Forelimb muscle (tissue), 1 donor: ENCODE data around the gene RAF1. TPM values are rescaled to one million over a fixed set of nuclear protein-coding genes. Genes with fewer than 3 reads are reported as not detected.
"Not testable (repeated sequence)": the region's sequence is repeated elsewhere in the genome, so short reads cannot be mapped to it uniquely, and the experiment has no call there.

Experiments used
- DNase-seq: peaks from one replicate; pipeline ENCODE4 v3.0.0-alpha.2; 2013; ENCODE audit warnings: low read depth
- polyA plus RNA-seq: library from polyadenylated mRNA; unstranded; fragments of 120-200 nt; gene quantifications from one replicate; pipeline ENCODE4 v1.2.1, GENCODE V29; 2013; ENCODE audit not compliant: insufficient read length

RAF1 gene
- polyA plus RNA-seq, 1 donor = 105 TPM

- DNase-seq = no peak
Observed at GRCh38 chr3:12560505-12561190, 103.3 kb downstream of the RAF1 start.

DNA sequence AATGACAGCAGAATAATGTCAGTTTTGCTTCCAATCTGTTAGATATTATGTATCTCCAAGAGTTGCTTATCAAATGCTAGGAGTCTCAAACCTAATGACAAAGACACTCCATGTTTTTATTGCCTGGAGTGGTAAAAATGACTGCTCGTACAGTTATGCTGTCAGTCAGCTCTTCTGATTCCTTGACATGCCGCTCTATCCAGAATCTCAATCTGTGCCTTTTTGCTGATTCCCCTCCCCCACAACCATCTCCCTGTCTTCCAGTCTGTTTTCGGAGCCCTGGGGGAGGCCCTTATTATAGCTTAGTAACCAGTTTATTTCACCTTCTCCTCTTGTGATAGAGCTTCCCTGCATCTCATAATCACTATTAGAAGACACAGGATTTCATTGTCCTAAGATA lies 104.4 kb downstream of the RAF1 start:
- DNase-seq = no peak

- no peak for DNase-seq
Observed at GRCh38 chr3:12558706-12559105, 105.2 kb downstream of the RAF1 start.

DNA sequence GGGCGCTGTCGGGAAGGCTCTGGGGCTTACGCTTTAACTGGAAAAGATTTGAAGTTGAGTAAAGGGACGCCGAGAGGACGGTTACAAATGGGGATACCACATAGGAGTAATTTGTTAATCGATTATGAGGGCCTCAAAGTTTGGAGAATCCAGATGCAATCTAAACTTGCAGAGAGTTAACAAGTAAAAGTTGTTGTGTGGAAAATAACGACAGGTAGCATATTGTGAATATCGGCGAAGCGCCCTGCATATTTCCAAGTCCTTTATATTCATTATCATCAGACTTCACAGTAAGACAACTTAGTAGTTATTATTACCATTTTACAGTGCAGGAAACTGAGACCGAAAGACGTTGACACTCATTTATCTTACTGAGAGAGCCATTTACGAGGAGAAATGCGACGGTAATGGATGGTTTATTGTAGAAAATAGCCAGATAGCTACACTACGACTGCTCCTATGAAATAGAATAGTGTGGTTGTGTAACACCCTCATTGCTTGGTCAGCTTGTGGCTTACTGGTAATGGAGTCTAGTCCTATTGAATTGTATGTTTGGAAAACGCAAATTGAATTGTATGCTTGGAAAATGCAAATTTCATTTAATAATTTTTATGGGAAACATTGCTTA lies 106.3 kb downstream of the RAF1 start:
- peak; percentile 5 for DNase-seq

DNA sequence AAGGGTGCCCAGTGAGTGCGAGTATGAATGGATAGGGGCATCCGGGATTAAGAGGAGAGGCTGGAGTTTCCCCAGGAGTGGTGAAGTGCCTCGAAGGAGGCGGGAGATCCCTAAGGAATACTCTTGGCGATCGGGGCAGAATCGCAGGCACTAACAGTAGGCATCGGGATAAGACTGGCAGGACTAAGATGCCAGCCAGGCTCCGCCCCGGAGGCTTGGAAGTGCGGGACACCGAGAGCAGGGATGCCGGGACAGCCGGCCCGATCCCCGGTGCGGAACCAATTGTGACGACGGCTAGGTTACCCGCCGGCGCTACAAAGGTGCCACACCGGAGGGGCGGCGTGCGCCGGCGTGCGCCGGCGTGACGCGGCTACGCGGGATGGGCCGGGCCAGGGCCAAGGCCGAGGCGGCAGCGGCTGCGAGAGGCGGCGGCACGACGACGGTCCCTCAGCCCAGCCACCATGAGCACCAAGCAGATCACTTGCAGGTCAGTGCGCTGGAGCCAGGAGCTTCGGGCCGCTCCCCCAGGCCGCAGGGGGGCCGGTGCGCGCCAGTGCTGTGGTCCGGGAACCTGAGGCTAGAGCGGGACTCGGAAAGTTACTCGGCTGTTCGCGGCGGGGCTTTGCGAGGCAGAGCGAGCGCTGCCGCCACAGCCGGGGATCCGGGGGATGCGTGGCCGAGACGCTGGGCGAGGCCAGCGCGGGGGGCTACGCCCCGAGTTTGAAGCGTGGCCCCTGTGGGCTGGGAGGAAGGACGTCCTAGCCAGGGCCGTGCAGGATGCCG lies 107.0 kb downstream of the RAF1 start, which contains the start of gene MKRN2:
Gene MKRN2 (plus strand): TSS at position 398 of the 783 bp plus-strand sequence. CDS start 64 bp downstream, at position 462.
- DNase-seq = peak; percentile 62

- DNase-seq = no peak
Observed at GRCh38 chr3:12556314-12556689, 107.6 kb downstream of the RAF1 start.

DNA sequence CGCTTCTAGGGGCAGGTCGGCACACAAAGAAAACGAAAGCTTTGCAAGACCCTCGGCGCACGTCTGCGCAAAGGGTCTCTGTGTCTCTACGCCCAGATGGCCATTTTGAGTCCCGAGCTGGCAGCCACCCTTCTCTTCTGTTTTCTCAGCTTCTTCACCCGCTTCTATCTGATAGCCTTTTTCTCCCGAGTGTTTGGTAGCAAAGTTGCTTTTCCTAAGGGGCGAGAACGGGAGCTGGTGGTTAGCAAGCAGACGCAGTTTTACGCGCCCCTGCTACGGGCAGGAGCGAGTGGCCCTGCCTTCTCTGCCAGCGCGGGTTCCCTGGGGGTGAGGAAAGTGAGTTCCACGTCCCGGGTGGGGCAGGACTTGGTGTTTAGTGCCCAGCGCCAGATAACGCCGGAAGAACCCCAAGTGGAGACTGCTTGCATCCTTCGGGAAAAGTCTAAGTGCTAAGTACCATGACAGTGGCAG lies 110.0 kb downstream of the RAF1 start:
- no peak for DNase-seq

DNA sequence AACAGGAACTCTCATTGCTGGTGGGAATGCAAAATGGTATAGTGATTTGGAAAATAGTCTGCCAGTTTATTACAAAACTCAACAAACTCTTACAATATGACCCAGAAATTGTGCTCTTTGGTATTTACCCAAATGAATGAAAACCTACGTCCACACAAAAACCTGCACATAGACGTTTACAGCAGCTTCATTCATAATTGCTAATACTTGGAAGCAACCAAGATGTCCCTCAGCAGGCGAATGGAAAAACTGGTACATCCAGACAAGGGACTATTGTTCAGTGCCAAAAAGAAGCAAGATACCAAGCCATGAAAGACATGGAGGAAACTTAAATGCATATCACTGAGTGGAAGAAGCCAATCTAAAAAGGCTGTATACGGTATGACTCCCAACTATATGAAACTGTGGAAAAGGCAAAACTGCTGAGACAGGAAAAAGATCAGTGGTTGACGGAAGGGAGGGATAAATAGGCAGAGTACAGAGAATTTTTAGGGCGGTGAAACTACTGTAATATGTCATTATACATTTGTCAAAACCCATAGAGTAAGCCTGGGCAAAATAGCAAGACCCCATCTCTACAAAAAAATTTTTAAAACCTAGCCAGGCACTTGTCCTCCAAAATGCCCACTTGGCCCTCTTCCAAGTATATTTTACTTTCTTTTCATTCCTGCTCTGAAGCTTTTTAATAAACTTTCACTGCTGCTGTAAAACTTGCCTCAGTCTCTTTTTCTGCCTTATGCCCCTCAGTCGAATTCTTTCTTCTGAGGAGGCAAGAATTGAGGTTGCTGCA lies 113.8 kb downstream of the RAF1 start:
- no peak for DNase-seq

GRCh38 chr3:12545473-12545791 lies 118.5 kb downstream of the RAF1 start, which contains the start of gene MKRN2OS:
MKRN2OS (minus strand) TSS chr3:12545499; CDS start chr3:12545464, 35 bp downstream.
- DNase-seq = no peak

GRCh38 chr3:12544652-12545472 lies 119.1 kb downstream of the RAF1 start:
- DNase-seq = no peak

- not testable (repeated sequence) for DNase-seq
Observed at GRCh38 chr3:12543497-12543896, 120.4 kb downstream of the RAF1 start.

- DNase-seq = no peak
Observed at GRCh38 chr3:12541625-12542024, 122.3 kb downstream of the RAF1 start.

DNA sequence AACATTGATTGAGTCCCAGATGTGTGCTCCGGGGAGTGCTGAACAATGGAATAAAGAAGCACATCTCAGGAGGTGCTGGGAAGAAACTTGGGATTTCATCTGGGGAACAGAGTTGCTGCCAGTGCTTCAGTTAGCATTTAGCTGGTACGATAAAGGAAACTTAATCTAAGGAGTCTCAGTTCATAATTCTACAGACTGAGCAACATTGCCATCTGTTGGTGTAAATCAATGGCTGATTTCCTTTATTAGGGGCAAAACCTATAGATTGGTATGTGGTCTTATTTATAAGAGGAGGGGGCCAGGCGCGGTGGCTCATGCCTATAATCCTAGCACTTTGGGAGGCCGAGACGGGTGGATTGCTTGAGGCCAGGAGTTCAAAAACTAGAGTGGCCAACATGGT lies 127.5 kb downstream of the RAF1 start:
- no peak for DNase-seq

Other genes starting within 250 kb of the RAF1 start
- 14.1 TPM for gene TSEN2, start 179.6 kb downstream of the RAF1 start, polyA plus RNA-seq
- 0.90 TPM for gene MKRN2OS, start 118.6 kb downstream of the RAF1 start, polyA plus RNA-seq
- 27.0 TPM for gene MKRN2, start 107.0 kb downstream of the RAF1 start, polyA plus RNA-seq
- 30.9 TPM for gene TMEM40, start 95.1 kb upstream of the RAF1 start, polyA plus RNA-seq
- gene CAND2, start 132.6 kb upstream of the RAF1 start, polyA plus RNA-seq = 59.0 TPM
- gene RPL32, start 177.4 kb upstream of the RAF1 start, polyA plus RNA-seq = 3,469 TPM